Dermis lymphatic vessel endothelial cell (primary cell): Measurements from ENCODE around the gene MMP26. TPM values are rescaled to one million over a fixed set of nuclear protein-coding genes. Genes with fewer than 3 reads are reported as not detected.

Experiments
- total RNA-seq: library from RNA; depleted of rRNA; stranded (reverse); fragments of >200 nt; gene quantifications from 2 replicates; pipeline ENCODE4 v1.2.1, GENCODE V29; 2014

MMP26 gene
- total RNA-seq: not detected in 2 replicates

DNA sequence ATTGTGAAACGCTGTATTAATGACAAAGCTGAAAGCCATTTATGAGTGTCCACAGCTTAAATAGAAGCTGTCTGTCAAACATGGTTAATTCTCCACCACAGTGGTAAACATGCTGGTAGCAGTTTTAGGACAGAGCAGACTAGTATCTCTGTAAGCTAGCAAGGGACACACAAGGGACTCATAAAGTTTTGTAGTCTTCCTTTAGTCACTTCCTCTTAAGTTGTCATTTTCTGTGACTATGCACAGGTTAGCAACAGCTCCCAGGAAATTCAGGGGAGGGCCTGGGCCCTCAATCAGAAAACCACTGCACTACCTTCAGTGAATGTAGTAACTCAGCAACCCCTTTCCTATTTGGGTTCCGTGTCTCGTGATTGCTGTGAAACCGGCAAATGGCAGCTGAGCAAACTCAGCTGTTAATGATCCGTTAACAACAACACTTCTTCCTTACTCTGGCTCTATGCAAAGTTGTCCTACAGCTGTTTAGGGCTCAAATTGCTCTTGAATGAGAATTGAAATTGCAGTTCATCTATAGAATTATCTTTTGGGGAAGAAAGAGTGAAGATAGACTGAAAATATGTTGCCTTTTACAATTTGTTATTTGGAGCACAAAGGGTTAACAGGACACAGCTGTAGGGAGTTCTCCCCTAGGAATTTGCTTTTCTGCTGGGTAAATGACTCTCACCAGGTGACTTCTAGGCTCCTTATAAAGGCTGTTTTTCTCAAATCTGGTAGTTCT, at the start of gene MMP26:
Gene MMP26, plus strand, starts transcription at position 731 of the 736 bp plus-strand sequence.

DNA sequence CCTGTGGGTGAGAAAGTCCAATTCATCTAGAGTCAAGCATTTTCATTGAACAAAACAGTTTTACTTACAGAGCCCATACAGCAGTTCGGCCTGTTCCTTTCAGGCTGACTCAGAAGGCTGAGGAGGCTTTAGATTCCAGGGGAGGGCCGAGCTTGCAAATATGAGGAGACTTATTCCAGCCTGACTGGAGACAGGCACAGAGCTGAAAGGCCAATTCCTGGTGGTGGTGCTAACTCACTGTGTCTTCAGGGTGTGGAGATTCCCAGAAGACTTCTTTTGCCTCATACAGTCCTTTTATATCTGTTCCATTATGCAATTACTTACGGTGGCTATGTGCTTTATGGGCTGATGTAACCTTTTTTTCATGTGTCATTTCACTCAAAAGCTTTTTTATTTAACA, 7.0 kb upstream of the MMP26 start, which contains the start of gene OR51E2:
Gene OR51E2, minus strand, starts transcription at position 269 of the 400 bp plus-strand sequence. CDS start 15,142 bp downstream, outside the sequence.

Other genes starting within 250 kb of the MMP26 start
- gene OR52K1, start 222.1 kb upstream of the MMP26 start, total RNA-seq: not detected in 2 replicates
- not detected in 2 replicates for gene OR52M1, start 159.6 kb upstream of the MMP26 start, total RNA-seq
- gene OR52I2, start 123.0 kb upstream of the MMP26 start, total RNA-seq: not detected in 2 replicates
- gene OR52I1, start 110.7 kb upstream of the MMP26 start, total RNA-seq: not detected in 2 replicates
- gene TRIM68, start 96.6 kb upstream of the MMP26 start, total RNA-seq: 7.6 and 11.4 TPM in 2 replicates
- not detected in 2 replicates for gene OR51D1, start 67.3 kb upstream of the MMP26 start, total RNA-seq
- not detected in 2 replicates for gene OR51E1, start 60.8 kb upstream of the MMP26 start, total RNA-seq
- not detected in 2 replicates for gene OR51E2, start 6.9 kb upstream of the MMP26 start, total RNA-seq
- gene OR51F1, start 65.2 kb downstream of the MMP26 start, total RNA-seq: not detected in 2 replicates
- not detected in 2 replicates for gene OR52R1, start 99.6 kb downstream of the MMP26 start, total RNA-seq
- not detected in 2 replicates for gene OR51F2, start 116.5 kb downstream of the MMP26 start, total RNA-seq
- not detected in 2 replicates for gene OR51S1, start 144.4 kb downstream of the MMP26 start, total RNA-seq
- gene OR51T1, start 177.1 kb downstream of the MMP26 start, total RNA-seq: not detected in 2 replicates
- not detected in 2 replicates for gene OR51A7, start 199.0 kb downstream of the MMP26 start, total RNA-seq
- not detected in 2 replicates for gene OR51G2, start 214.6 kb downstream of the MMP26 start, total RNA-seq
- gene OR51G1, start 219.6 kb downstream of the MMP26 start, total RNA-seq: not detected in 2 replicates
- not detected in 2 replicates for gene OR51A4, start 242.8 kb downstream of the MMP26 start, total RNA-seq